HepG2 (cell line): ENCODE results near the gene MARCHF2. TPM values are rescaled to one million over a fixed set of nuclear protein-coding genes. Genes with fewer than 3 reads are reported as not detected.
A peak's percentile ranks its signal among the peaks of the same experiment; 100 is the strongest.

Experiments
- CBX5 ChIP-seq: sonication (generic); formaldehyde crosslinking; IDR thresholded peaks from 2 replicates; pipeline ENCODE4 v1.4.0; 2020; ENCODE audit warnings: missing genetic modification reagents, borderline replicate concordance
- HNF4G ChIP-seq, 2 experiments: sonication (generic) in 1 of 2; formaldehyde crosslinking in 1 of 2; IDR thresholded peaks; 2 replicates each; pipeline versions ENCODE4 v1.4.0 to v1.6.1; 2011 to 2020; ENCODE audit warnings: borderline replicate concordance in 2 of 2, low read depth in 2 of 2, mild to moderate bottlenecking in 2 of 2, low read length in 1 of 2, missing genetic modification reagents in 1 of 2, moderate library complexity in 1 of 2
- JUND ChIP-seq: sonication (generic); formaldehyde crosslinking; IDR thresholded peaks from 2 replicates; pipeline ENCODE4 v1.8.0; 2022; ENCODE audit warnings: mild to moderate bottlenecking, missing genetic modification reagents
- MAFK ChIP-seq, 2 experiments: IDR thresholded peaks in 1 of 2; conservative IDR thresholded peaks in 1 of 2; 2 replicates each; pipeline ENCODE4 v1.6.1; 2011; ENCODE audit warnings: improper control_type of control experiment in 2 of 2, low read length in 2 of 2
- MATR3 ChIP-seq: sonication (generic); formaldehyde crosslinking; IDR thresholded peaks from 2 replicates; pipeline ENCODE4 v1.4.0; 2020; ENCODE audit warnings: missing genetic modification reagents
- MEF2D ChIP-seq: sonication (generic); formaldehyde crosslinking; IDR thresholded peaks from 2 replicates; pipeline ENCODE4 v1.5.1; 2020; ENCODE audit warnings: mild to moderate bottlenecking, missing genetic modification reagents
- ZFP36L1 ChIP-seq: sonication (generic); formaldehyde crosslinking; IDR thresholded peaks from 2 replicates; pipeline ENCODE4 v1.8.0; 2022; ENCODE audit warnings: mild to moderate bottlenecking, missing genetic modification reagents, moderate library complexity
- polyA plus RNA-seq, 8 experiments: library from polyadenylated mRNA; depleted of rRNA in 3 of 8; stranded (reverse) in 7 of 8; unstranded in 1 of 8; fragments of >200 nt; fragmentation: Illumina TruSeq in 4 of 8; extraction: Trizol in 4 of 8; gene quantifications; 2 replicates each; pipeline versions ENCODE4 v1.2.1 to v1.2.3, GENCODE V29; 2011 to 2016; ENCODE audit warnings: low read depth in 4 of 8, missing spikeins in 1 of 8, mixed read lengths in 1 of 8; ENCODE audit not compliant: insufficient read depth in 1 of 8
- total RNA-seq, 5 experiments: library from RNA; depleted of rRNA; stranded (reverse); fragments of >200 nt; fragmentation: Illumina TruSeq; extraction: Trizol; gene quantifications; 2 replicates each; pipeline ENCODE4 v1.2.3, GENCODE V29; 2016; ENCODE audit warnings: low read depth in 1 of 5
- TF ChIP-seq, protein P1 (sequence below): sonication (generic); formaldehyde crosslinking; conservative IDR thresholded peaks from 2 replicates; pipeline ENCODE4 v1.4.0; 2020; ENCODE audit warnings: mild to moderate bottlenecking, missing genetic modification reagents, moderate library complexity
- TF ChIP-seq, protein P2 (sequence below): sonication (generic); formaldehyde crosslinking; IDR thresholded peaks from 2 replicates; pipeline ENCODE4 v1.4.0; 2020; ENCODE audit warnings: mild to moderate bottlenecking, missing genetic modification reagents
- TF ChIP-seq, protein P3 (sequence below): sonication (generic); formaldehyde crosslinking; IDR thresholded peaks from 2 replicates; pipeline ENCODE4 v1.4.0; 2020; ENCODE audit warnings: missing genetic modification reagents, borderline replicate concordance
- TF ChIP-seq, protein P4 (sequence below): sonication (generic); formaldehyde crosslinking; IDR thresholded peaks from 2 replicates; pipeline ENCODE4 v1.5.0; 2020; ENCODE audit warnings: missing genetic modification reagents
- TF ChIP-seq, protein P5 (sequence below): sonication (generic); formaldehyde crosslinking; IDR thresholded peaks from 2 replicates; pipeline ENCODE4 v1.5.1; 2020; ENCODE audit warnings: mild to moderate bottlenecking, missing genetic modification reagents

MARCHF2 gene
- total and polyA plus RNA-seq, 2 of the 13 experiments (the other 11 are each of a cell fraction or from before 2014, with no cell fraction given): 12.7 to 13.0 TPM

DNA sequence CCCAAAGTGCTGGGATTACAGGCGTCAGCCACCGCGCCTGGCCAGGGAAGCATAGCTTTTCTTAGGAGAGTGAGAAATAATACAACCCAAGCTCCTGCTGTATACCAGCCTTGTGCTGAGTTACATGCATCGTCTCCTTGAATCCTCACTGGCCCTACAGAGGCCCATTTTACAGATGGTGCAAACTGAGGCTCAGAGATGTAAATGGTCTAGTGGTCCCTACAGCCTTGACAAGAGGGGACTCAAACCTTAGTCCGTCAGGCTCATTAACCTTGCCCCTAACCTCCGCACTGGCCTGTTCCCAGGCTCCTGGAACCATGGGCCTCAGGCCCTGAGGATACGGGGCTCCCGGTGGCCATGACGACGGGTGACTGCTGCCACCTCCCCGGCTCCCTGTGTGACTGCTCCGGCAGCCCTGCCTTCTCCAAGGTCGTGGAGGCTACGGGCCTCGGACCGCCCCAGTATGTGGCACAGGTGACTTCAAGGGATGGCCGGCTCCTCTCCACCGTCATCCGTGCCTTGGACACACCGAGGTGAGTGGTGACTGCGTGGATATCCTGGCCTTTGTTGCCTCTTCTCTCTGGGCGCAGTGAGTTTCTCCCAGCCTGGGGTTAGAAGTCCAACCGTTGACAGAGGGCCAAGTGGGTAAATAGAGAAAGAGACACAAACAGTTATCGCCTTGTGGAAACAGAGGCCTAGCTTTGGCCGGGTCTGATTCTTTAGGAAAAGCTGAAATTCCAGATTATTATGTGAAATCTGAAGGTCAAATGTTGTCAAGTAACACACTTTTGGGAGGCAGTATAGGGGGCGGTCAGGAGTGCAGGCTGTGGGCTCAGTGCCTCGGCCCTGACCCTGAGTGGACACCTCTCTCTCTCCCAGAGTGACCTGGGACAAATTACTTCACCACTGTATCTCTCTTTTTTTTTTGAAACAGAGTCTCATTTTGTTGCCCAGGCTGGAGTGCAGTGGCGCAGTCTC is 8.7 kb downstream of the MARCHF2 start (continued):
- TF ChIP-seq, protein P1, sequence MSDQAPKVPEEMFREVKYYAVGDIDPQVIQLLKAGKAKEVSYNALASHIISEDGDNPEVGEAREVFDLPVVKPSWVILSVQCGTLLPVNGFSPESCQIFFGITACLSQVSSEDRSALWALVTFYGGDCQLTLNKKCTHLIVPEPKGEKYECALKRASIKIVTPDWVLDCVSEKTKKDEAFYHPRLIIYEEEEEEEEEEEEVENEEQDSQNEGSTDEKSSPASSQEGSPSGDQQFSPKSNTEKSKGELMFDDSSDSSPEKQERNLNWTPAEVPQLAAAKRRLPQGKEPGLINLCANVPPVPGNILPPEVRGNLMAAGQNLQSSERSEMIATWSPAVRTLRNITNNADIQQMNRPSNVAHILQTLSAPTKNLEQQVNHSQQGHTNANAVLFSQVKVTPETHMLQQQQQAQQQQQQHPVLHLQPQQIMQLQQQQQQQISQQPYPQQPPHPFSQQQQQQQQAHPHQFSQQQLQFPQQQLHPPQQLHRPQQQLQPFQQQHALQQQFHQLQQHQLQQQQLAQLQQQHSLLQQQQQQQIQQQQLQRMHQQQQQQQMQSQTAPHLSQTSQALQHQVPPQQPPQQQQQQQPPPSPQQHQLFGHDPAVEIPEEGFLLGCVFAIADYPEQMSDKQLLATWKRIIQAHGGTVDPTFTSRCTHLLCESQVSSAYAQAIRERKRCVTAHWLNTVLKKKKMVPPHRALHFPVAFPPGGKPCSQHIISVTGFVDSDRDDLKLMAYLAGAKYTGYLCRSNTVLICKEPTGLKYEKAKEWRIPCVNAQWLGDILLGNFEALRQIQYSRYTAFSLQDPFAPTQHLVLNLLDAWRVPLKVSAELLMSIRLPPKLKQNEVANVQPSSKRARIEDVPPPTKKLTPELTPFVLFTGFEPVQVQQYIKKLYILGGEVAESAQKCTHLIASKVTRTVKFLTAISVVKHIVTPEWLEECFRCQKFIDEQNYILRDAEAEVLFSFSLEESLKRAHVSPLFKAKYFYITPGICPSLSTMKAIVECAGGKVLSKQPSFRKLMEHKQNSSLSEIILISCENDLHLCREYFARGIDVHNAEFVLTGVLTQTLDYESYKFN (CRISPR knock-in tag): peak; percentile 80
- TF ChIP-seq MEF2D (CRISPR knock-in tag) (0 out of 2 replicates have a peak, but pooled peaks have one; percentile 29), MAFK (conservative IDR thresholded peaks at IDR 0.05 in 1 of 2, IDR thresholded peaks at IDR 0.05 in 1 of 2; ENCODE audit: low read length in 2 of 2) (no peak), MATR3 (CRISPR knock-in tag) (no peak), ZFP36L1 (CRISPR knock-in tag) (0 out of 2 replicates have a peak, but pooled peaks have one; percentile 43), HNF4G (IDR thresholded peaks at IDR 0.05; ENCODE audit: borderline replicate concordance, low read depth, low read length) (peak; percentile 9; the same call in 1 of the 2 replicates), HNF4G (CRISPR knock-in tag; IDR thresholded peaks at IDR 0.05; ENCODE audit: borderline replicate concordance, low read depth) (peak; percentile 63; the same call in 1 of the 2 replicates), CBX5 (0 out of 2 replicates have a peak, but pooled peaks have one; percentile 14), JUND (peak; percentile 32; the same call in 1 of the 2 replicates)
- TF ChIP-seq, protein P2, sequence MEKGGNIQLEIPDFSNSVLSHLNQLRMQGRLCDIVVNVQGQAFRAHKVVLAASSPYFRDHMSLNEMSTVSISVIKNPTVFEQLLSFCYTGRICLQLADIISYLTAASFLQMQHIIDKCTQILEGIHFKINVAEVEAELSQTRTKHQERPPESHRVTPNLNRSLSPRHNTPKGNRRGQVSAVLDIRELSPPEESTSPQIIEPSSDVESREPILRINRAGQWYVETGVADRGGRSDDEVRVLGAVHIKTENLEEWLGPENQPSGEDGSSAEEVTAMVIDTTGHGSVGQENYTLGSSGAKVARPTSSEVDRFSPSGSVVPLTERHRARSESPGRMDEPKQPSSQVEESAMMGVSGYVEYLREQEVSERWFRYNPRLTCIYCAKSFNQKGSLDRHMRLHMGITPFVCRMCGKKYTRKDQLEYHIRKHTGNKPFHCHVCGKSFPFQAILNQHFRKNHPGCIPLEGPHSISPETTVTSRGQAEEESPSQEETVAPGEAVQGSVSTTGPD (CRISPR knock-in tag): no peak
- TF ChIP-seq, protein P3, sequence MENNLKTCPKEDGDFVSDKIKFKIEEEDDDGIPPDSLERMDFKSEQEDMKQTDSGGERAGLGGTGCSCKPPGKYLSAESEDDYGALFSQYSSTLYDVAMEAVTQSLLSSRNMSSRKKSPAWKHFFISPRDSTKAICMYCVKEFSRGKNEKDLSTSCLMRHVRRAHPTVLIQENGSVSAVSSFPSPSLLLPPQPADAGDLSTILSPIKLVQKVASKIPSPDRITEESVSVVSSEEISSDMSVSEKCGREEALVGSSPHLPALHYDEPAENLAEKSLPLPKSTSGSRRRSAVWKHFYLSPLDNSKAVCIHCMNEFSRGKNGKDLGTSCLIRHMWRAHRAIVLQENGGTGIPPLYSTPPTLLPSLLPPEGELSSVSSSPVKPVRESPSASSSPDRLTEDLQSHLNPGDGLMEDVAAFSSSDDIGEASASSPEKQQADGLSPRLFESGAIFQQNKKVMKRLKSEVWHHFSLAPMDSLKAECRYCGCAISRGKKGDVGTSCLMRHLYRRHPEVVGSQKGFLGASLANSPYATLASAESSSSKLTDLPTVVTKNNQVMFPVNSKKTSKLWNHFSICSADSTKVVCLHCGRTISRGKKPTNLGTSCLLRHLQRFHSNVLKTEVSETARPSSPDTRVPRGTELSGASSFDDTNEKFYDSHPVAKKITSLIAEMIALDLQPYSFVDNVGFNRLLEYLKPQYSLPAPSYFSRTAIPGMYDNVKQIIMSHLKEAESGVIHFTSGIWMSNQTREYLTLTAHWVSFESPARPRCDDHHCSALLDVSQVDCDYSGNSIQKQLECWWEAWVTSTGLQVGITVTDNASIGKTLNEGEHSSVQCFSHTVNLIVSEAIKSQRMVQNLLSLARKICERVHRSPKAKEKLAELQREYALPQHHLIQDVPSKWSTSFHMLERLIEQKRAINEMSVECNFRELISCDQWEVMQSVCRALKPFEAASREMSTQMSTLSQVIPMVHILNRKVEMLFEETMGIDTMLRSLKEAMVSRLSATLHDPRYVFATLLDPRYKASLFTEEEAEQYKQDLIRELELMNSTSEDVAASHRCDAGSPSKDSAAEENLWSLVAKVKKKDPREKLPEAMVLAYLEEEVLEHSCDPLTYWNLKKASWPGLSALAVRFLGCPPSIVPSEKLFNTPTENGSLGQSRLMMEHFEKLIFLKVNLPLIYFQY (CRISPR knock-in tag): no peak
- TF ChIP-seq, protein P4, sequence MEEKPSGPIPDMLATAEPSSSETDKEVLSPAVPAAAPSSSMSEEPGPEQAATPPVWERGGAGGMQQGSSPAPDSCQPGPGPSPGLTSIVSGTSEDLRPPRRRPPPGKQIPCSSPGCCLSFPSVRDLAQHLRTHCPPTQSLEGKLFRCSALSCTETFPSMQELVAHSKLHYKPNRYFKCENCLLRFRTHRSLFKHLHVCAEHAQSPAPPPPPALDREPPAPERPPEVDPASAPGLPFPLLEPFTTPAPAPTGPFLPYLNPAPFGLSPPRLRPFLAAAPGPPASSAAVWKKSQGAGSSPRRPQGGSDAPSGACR (CRISPR knock-in tag): 0 out of 2 replicates have a peak, but pooled peaks have one; percentile 55
- TF ChIP-seq, protein P5, sequence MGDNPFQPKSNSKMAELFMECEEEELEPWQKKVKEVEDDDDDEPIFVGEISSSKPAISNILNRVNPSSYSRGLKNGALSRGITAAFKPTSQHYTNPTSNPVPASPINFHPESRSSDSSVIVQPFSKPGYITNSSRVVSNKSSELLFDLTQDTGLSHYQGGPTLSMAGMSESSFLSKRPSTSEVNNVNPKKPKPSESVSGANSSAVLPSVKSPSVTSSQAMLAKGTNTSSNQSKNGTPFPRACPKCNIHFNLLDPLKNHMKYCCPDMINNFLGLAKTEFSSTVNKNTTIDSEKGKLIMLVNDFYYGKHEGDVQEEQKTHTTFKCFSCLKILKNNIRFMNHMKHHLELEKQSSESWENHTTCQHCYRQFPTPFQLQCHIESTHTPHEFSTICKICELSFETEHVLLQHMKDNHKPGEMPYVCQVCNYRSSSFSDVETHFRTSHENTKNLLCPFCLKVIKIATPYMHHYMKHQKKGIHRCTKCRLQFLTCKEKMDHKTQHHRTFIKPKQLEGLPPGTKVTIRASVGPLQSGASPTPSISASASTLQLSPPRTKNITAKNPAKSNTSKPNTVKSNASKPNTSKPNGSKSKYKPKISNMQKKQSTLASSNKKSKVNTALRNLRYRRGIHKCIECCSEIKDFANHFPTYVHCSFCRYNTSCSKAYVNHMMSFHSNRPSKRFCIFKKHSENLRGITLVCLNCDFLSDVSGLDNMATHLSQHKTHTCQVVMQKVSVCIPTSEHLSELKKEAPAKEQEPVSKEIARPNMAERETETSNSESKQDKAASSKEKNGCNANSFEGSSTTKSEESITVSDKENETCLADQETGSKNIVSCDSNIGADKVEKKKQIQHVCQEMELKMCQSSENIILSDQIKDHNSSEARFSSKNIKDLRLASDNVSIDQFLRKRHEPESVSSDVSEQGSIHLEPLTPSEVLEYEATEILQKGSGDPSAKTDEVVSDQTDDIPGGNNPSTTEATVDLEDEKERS (CRISPR knock-in tag): 0 out of 2 replicates have a peak, but pooled peaks have one; percentile 25
